HL-60/S4 treated with retinoic acid at 250 ng/mL for 4 days and 3 days (cell line): ENCODE data around the gene KCTD16.

Source experiments
- in situ Hi-C: fragments of 300-500 bp; cut with MboI; formaldehyde crosslinking; loops from 2 replicates; pipeline ENCODE4 v1.7.0; 2022; ENCODE audit warnings: low sequenced_read_pairs

The KCTD16 gene

GRCh38 chr5:144206141-144206540 lies 35.5 kb downstream of the KCTD16 start:
- in situ Hi-C loops: no loop called here

- in situ Hi-C loops: no loop called here
Measured at GRCh38 chr5:144207875-144208444, 37.3 kb downstream of the KCTD16 start.

- in situ Hi-C loops: no loop called here
Measured at GRCh38 chr5:144209361-144209760, 38.7 kb downstream of the KCTD16 start.

GRCh38 chr5:144210655-144211054 lies 40.0 kb downstream of the KCTD16 start:
- in situ Hi-C loops: no loop called here

- in situ Hi-C loops: no loop called here
Measured at GRCh38 chr5:144219869-144220268, 49.2 kb downstream of the KCTD16 start.

- in situ Hi-C loops: no loop called here
Measured at GRCh38 chr5:144227363-144227999, 56.8 kb downstream of the KCTD16 start.

GRCh38 chr5:144230806-144231205 lies 60.1 kb downstream of the KCTD16 start:
- in situ Hi-C loops: no loop called here

GRCh38 chr5:144232285-144232684 lies 61.6 kb downstream of the KCTD16 start:
- in situ Hi-C loops: no loop called here

- in situ Hi-C loops: no loop called here
Measured at GRCh38 chr5:144236499-144236898, 65.8 kb downstream of the KCTD16 start.

- in situ Hi-C loops: no loop called here
Measured at GRCh38 chr5:144237851-144238250, 67.2 kb downstream of the KCTD16 start.

GRCh38 chr5:144247131-144247530 lies 76.5 kb downstream of the KCTD16 start:
- in situ Hi-C loops: no loop called here

- in situ Hi-C loops: no loop called here
Measured at GRCh38 chr5:144248015-144248414, 77.3 kb downstream of the KCTD16 start.

GRCh38 chr5:144249755-144250464 lies 79.2 kb downstream of the KCTD16 start:
- in situ Hi-C loops: no loop called here

GRCh38 chr5:144254552-144254951 lies 83.9 kb downstream of the KCTD16 start:
- in situ Hi-C loops: no loop called here

- in situ Hi-C loops: no loop called here
Measured at GRCh38 chr5:144260121-144260520, 89.4 kb downstream of the KCTD16 start.

GRCh38 chr5:144265643-144266247 lies 95.1 kb downstream of the KCTD16 start:
- in situ Hi-C loops: no loop called here

- in situ Hi-C loops: no loop called here
Measured at GRCh38 chr5:144267961-144268513, 97.4 kb downstream of the KCTD16 start.

GRCh38 chr5:144273232-144274027 lies 102.8 kb downstream of the KCTD16 start:
- in situ Hi-C loops: no loop called here

- in situ Hi-C loops: no loop called here
Measured at GRCh38 chr5:144275329-144275728, 104.7 kb downstream of the KCTD16 start.

GRCh38 chr5:144276034-144276822 lies 105.6 kb downstream of the KCTD16 start:
- in situ Hi-C loops: no loop called here
